Pancreas (tissue), 10 donors: Measurements from ENCODE around the gene CYTL1. TPM values are rescaled to one million over a fixed set of nuclear protein-coding genes. Genes with fewer than 3 reads are reported as not detected.

Experiments used
- ATAC-seq, 4 donors: fragments of 200-7000 bp; cut with Tn5 transposase; one replicate each; pipeline versions ENCODE4 v1.8.0 to v1.9.1; 2020; ENCODE audit warnings: mild to moderate bottlenecking in 4 of 4, moderate library complexity in 4 of 4
- DNase-seq, 6 donors: peaks; one replicate each; pipeline ENCODE4 v3.0.0-alpha.2; 2020
- FAIRE-seq: peaks from 2 replicates; lab custom pipeline; 2012; peaks lifted over from hg19 to GRCh38; lab: Jason Lieb, UNC
- H3K27ac ChIP-seq, 4 donors: fragments of 200-600 bp; sonication (generic); 1 replicate in 3 of 4; 2 replicates in 1 of 4; pipeline versions ENCODE4 v1.5.0 to v1.8.0; 2020
- H3K27me3 ChIP-seq, 4 donors: fragments of 200-600 bp; one replicate each; pipeline ENCODE4 v1.8.0; 2021
- H3K36me3 ChIP-seq, 3 donors: fragments of 200-600 bp; sonication (generic) in 1 of 3; one replicate each; pipeline versions ENCODE4 v1.5.0 to v1.8.0; 2020 to 2021
- H3K4me1 ChIP-seq, 3 donors: fragments of 200-600 bp; one replicate each; pipeline ENCODE4 v1.8.0; 2021
- H3K4me3 ChIP-seq, 4 donors: fragments of 200-600 bp; sonication (generic) in 2 of 4; one replicate each; pipeline versions ENCODE4 v1.5.0 to v1.8.0; 2020 to 2021
- H3K9me3 ChIP-seq, 4 donors: fragments of 200-600 bp; one replicate each; pipeline ENCODE4 v1.8.0; 2021
- WGBS, 2 donors: extraction: QIAGEN DNeasy Blood & Tissue Kit; methylation state at CpG; one replicate each; pipeline ENCODE4 v1.1.7; 2013; 5-methylcytosine and 5-hydroxymethylcytosine counted together
- intact Hi-C, 3 donors: fragments of 100-400 bp; cut with DNase I; formaldehyde crosslinking; loops; one replicate each; pipeline versions ENCODE4 v1.11.1 to v1.14.2; 2022
- polyA plus RNA-seq, 2 donors: library from polyadenylated mRNA; stranded (reverse); fragments of 200-250 nt; gene quantifications; one replicate each; pipeline ENCODE4 v1.2.3, GENCODE V29; 2013
- total RNA-seq, 6 donors: library from RNA; stranded (reverse); fragmentation: NEBNext Ultra II Directional in 4 of 6; extraction: Animal tissue kit (Norgen Biotek cat#: 25700) in 4 of 6; gene quantifications; one replicate each; pipeline versions ENCODE4 v1.2.1 to v1.2.4, GENCODE V29; 2021 to 2023
- TF ChIP-seq, protein P1 (sequence below), 4 donors: fragments of 200-600 bp; sonication (generic) in 3 of 4; IDR thresholded peaks; one replicate each; pipeline versions ENCODE4 v1.5.0 to v1.8.0; 2021; ENCODE audit warnings: antibody characterized with exemption in 4 of 4
- donor health status: healthy with polysubstance abuse.
- donor health status: DM: no; HTN: no; CAD: no; lungs with moderate emphysema.
- donor health status: DM: no; HTN: no; CAD: no.
- donor health status: control.
- donor health status: control.
- donor health status: Bipolar disorder and iron deficiency.
- donor health status: DM: yes; HTN: yes; CAD: no.
- donor health status: DM: no; HTN: no; CAD: no.
- donor health status: DM: no; HTN: no; CAD: no.
- donor health status: DM: yes; HTN: yes; CAD: no.

CYTL1 gene
- total and polyA plus RNA-seq, 8 donors: 0.19 to 0.70 (median 0.29) TPM

DNA sequence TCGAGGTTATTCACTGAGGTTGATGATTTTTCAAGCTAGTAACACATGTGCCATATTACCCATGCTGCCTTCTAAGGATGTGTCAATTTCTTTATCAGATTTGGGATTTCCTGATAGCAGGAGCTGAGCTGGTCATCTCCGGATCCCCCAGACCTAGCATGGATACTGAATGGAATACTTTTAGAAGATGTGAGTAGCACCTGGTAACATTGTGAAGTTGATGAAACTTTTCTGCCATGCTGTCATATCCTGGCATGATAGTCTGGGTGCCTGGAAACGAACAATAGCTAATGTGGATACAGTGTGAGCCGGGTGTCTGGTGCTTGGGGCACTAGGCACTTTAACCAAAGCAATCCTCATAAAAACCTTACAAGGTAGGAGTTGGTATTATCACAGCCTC is 11.0 kb upstream of the CYTL1 start:
- WGBS, 2 donors: 45 to 49% methylated on average over 4 of the region's 4 CpGs
- TF ChIP-seq, protein P1, sequence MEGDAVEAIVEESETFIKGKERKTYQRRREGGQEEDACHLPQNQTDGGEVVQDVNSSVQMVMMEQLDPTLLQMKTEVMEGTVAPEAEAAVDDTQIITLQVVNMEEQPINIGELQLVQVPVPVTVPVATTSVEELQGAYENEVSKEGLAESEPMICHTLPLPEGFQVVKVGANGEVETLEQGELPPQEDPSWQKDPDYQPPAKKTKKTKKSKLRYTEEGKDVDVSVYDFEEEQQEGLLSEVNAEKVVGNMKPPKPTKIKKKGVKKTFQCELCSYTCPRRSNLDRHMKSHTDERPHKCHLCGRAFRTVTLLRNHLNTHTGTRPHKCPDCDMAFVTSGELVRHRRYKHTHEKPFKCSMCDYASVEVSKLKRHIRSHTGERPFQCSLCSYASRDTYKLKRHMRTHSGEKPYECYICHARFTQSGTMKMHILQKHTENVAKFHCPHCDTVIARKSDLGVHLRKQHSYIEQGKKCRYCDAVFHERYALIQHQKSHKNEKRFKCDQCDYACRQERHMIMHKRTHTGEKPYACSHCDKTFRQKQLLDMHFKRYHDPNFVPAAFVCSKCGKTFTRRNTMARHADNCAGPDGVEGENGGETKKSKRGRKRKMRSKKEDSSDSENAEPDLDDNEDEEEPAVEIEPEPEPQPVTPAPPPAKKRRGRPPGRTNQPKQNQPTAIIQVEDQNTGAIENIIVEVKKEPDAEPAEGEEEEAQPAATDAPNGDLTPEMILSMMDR (IDR thresholded peaks at IDR 0.05): no peak
- no peak for FAIRE-seq
- no peak overlapping the region for H3K27ac ChIP-seq
- no peaks in the 10 kb centered on the region for H3K9me3 ChIP-seq
- DNase-seq: no peak
- H3K4me3 ChIP-seq: no peak overlapping the region
- ATAC-seq: no peak
- no peaks in the 10 kb centered on the region for H3K36me3 ChIP-seq
- H3K4me1 ChIP-seq: no peaks in the 10 kb centered on the region
- intact Hi-C loops: no loop called here
- no peaks in the 10 kb centered on the region for H3K27me3 ChIP-seq

DNA sequence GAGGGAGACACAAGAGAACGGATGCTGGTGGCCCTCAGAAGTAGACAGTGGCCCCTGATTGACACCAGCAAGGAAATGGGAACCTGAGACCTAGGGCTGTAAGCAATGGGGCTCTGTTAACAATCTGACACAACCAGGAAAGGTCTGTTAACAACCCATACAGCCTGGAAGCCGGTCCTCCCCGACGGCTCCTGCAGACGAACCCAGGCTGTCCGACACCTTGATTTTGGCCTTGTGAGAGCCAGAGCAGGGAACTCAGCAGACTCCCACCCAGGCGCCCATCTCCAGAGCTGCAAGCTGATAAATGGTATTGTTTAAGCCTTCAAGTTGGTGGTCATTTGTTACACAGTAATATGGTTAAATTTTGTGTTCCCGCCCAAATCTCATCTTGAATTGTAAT is 10.2 kb upstream of the CYTL1 start:
- intact Hi-C loops: no loop called here

DNA sequence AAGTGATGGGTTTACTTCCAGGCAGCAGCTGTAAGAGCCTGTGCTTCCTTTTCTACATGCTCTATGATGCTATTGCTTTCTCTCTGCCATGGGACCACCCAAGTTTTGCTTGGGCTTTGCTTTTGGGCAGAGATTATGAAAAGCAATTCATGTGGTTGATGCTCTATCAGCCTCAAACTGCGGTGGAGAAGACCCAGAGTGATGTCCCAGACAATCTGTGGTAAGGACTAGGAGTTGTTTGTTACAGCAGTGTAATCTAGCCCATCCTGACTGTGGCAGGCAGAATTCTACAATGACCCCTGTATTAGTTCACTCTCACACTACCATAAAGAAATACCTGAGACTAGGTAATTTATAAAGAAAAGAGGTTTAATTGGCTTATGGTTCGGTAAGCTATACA is 9.2 kb upstream of the CYTL1 start:
- H3K9me3 ChIP-seq: no peaks in the 10 kb centered on the region
- H3K4me1 ChIP-seq: no peaks in the 10 kb centered on the region
- no peaks in the 10 kb centered on the region for H3K36me3 ChIP-seq
- H3K27ac ChIP-seq: no peak overlapping the region
- TF ChIP-seq, protein P1 (IDR thresholded peaks at IDR 0.05): no peak
- no peak for ATAC-seq
- no peak overlapping the region for H3K4me3 ChIP-seq
- no peak for DNase-seq
- no peaks in the 10 kb centered on the region for H3K27me3 ChIP-seq
- intact Hi-C loops: no loop called here
- WGBS, 2 donors: 73 to 81% methylated on average over 2 of the region's 2 CpGs
- no peak for FAIRE-seq

More for the DNA sequence above, 10.2 kb upstream of the CYTL1 start:
- no peaks in the 10 kb centered on the region for H3K36me3 ChIP-seq
- H3K27ac ChIP-seq: no peak overlapping the region
- TF ChIP-seq, protein P1 (IDR thresholded peaks at IDR 0.05): no peak
- DNase-seq (no peak), FAIRE-seq (no peak), ATAC-seq (no peak)
- WGBS, 2 donors: 65 to 74% methylated on average over 8 of the region's 8 CpGs
- H3K27me3 ChIP-seq: no peaks in the 10 kb centered on the region
- H3K4me3 ChIP-seq: no peak overlapping the region
- H3K9me3 ChIP-seq: no peaks in the 10 kb centered on the region
- no peaks in the 10 kb centered on the region for H3K4me1 ChIP-seq

DNA sequence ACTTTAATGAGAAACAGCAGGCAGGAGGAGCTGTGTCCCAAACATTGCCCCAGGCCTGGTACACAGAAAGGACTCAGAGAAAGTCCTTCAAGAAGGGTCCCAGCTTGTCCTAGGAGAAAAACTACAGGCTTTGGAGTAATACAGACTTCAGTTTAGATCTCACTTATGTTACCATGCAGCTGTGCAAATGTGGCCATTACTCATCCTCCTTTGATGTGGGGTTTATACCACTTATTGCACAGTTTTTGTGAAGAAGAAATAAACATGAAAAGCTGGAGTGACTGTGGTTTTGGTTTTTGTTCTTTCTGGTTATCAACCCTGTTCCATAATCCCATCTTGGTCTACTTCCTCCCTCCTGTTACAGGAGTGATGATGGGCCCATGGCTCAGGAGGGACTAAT is 8.1 kb upstream of the CYTL1 start:
- H3K9me3 ChIP-seq: no peaks in the 10 kb centered on the region
- ATAC-seq (no peak), DNase-seq (no peak), FAIRE-seq (no peak)
- TF ChIP-seq, protein P1 (IDR thresholded peaks at IDR 0.05): no peak
- no peaks in the 10 kb centered on the region for H3K4me1 ChIP-seq
- no peak overlapping the region for H3K4me3 ChIP-seq
- no peaks in the 10 kb centered on the region for H3K36me3 ChIP-seq
- H3K27me3 ChIP-seq: no peaks in the 10 kb centered on the region
- intact Hi-C loops: no loop called here
- no peak overlapping the region for H3K27ac ChIP-seq

DNA sequence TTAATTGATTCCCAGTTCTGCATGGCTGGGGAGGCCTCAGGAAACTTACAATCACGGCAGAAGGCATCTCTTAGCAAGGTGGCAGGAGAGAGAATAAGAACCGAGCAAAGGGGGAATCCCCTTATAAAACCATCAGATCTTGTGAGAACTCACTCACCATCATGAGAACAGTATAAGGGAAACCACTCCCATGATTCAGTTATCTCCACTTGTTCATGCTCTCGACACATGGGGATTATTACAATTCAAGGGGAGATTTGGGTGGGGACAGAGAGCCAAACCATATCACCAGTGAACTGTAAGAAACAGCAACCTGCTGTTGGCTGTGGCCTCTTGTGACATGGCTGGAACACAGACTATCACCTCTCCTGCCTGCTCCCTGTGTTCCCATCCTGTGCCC is 7.1 kb upstream of the CYTL1 start:
- ATAC-seq: no peak
- TF ChIP-seq, protein P1 (IDR thresholded peaks at IDR 0.05): no peak
- no peaks in the 10 kb centered on the region for H3K4me1 ChIP-seq

More for the DNA sequence above, 7.1 kb upstream of the CYTL1 start:
- H3K4me3 ChIP-seq: no peak overlapping the region
- intact Hi-C loops: no loop called here
- H3K27ac ChIP-seq: no peak overlapping the region
- H3K36me3 ChIP-seq: no peaks in the 10 kb centered on the region
- H3K9me3 ChIP-seq: no peaks in the 10 kb centered on the region
- H3K27me3 ChIP-seq: no peaks in the 10 kb centered on the region
- DNase-seq (no peak), FAIRE-seq (no peak)
- WGBS, 2 donors: 53 to 67% methylated on average over 3 of the region's 3 CpGs
